Measurements from ENCODE around the gene FBN1. TPM values are rescaled to one million over a fixed set of nuclear protein-coding genes. Genes with fewer than 3 reads are reported as not detected.

Gene FBN1
- total RNA-seq, 2 donors from 2014 or later, result 0.91 to 1.6 TPM

DNA sequence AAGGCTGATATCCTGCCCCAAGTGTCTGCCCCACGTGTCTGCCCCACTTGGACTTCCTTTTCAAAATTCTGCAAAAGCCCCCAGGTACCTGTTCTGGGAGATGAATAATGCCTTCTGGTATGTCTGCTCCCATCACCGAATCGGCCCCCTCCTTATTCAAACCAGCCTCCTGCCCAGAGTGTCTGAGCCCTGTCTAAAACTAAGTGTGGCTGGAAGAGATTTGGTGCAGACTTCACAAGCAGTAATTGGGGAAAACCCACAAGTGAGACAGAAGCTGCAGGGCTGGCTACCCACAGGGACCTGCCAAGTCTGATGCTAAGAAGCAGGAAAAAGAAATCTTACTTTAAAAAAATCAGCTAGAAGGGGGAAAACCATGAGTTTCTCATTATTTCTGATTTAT lies 229.2 kb downstream of the FBN1 start:
- Mint-ChIP-seq H3K4me3 (no peak overlapping the region), H3K27ac (no peak overlapping the region)

GRCh38 chr15:48415036-48415886 lies 230.2 kb downstream of the FBN1 start:
- peaks cover 12% of the 10 kb centered on the region for H3K27me3 Mint-ChIP-seq
- no peak overlapping the region for H3K4me3 Mint-ChIP-seq
- H3K36me3 Mint-ChIP-seq (ENCODE audit: low read depth), result no peaks in the 10 kb centered on the region
- no peaks in the 10 kb centered on the region for H3K9me3 Mint-ChIP-seq
- H3K4me1 Mint-ChIP-seq, result no peaks in the 10 kb centered on the region
- no peak overlapping the region for H3K27ac Mint-ChIP-seq
- no peak for ATAC-seq (replicated peaks)

More for the DNA sequence above, 229.2 kb downstream of the FBN1 start:
- Mint-ChIP-seq H3K27me3 (peaks cover 12% of the 10 kb centered on the region), H3K9me3 (no peaks in the 10 kb centered on the region), H3K4me1 (no peaks in the 10 kb centered on the region), H3K36me3 (ENCODE audit: low read depth) (no peaks in the 10 kb centered on the region)
- ATAC-seq (replicated peaks), result no peak

GRCh38 chr15:48414015-48414414 lies 231.5 kb downstream of the FBN1 start:
- H3K4me1 Mint-ChIP-seq, result no peaks in the 10 kb centered on the region
- H3K27ac Mint-ChIP-seq, result no peak overlapping the region
- H3K4me3 Mint-ChIP-seq, result no peak overlapping the region
- no peak for ATAC-seq (replicated peaks)
- peaks cover 12% of the 10 kb centered on the region for H3K27me3 Mint-ChIP-seq
- no peaks in the 10 kb centered on the region for H3K9me3 Mint-ChIP-seq
- no peaks in the 10 kb centered on the region for H3K36me3 Mint-ChIP-seq (ENCODE audit: low read depth)

DNA sequence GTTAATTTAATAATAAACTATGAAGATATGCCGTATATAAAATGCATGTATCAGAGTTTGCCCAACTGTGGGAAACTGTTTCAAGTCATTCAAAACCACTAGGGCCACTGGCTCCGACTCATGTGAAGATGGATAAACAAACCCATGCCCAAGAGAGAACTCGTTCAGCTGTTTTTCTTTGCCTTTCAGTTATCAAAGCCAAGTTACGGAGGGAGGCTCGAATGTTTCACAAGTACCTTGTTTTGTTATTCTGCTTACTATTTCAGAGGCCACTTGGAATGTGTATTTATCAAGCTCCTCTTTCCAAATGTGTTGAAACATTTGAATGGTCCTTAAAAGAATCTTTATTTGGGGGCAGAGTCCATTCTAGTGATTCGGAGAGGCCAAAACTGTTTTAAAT lies 232.2 kb downstream of the FBN1 start:
- ATAC-seq (replicated peaks), result no peak
- no peaks in the 10 kb centered on the region for H3K9me3 Mint-ChIP-seq
- H3K27ac Mint-ChIP-seq, result no peak overlapping the region
- H3K4me1 Mint-ChIP-seq, result no peaks in the 10 kb centered on the region
- peaks cover 12% of the 10 kb centered on the region for H3K27me3 Mint-ChIP-seq
- H3K4me3 Mint-ChIP-seq, result no peak overlapping the region
- no peaks in the 10 kb centered on the region for H3K36me3 Mint-ChIP-seq (ENCODE audit: low read depth)

DNA sequence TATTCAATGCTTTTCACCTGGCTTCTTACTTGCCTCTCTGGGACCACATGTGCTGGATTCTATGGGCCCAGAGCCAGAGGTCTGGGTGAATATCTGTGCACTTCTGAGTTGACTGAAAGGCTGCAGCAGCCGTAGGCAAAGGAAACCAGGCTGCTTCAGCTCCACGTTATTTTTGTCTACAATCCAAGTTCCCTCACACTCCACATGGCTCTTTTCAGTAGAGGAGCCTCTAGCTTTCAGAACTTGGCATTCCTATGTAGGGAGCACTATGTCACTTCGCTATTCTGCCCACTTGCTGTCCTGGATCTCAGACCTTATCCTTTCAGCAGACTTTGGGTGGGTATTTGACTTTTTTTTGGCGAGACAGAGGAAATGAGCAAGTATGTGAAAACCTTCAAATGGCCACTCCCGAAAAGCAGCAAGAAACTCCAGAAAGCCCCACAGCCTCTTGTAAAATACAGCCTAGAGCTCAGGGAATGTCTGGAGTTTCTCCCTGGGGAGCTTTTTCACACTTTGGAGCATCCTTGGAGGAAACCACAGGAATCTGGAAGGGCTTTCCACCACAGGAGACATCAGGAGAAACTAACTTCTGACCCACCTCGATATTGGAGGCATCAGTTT lies 233.4 kb downstream of the FBN1 start:
- Mint-ChIP-seq H3K27me3 (peaks cover 7% of the 10 kb centered on the region), H3K9me3 (no peaks in the 10 kb centered on the region), H3K27ac (no peak overlapping the region), H3K4me1 (no peaks in the 10 kb centered on the region), H3K4me3 (no peak overlapping the region), H3K36me3 (ENCODE audit: low read depth) (no peaks in the 10 kb centered on the region)
- no peak for ATAC-seq (replicated peaks)

- Mint-ChIP-seq H3K36me3 (ENCODE audit: low read depth) (no peaks in the 10 kb centered on the region), H3K27ac (no peak overlapping the region), H3K4me1 (no peaks in the 10 kb centered on the region), H3K4me3 (no peak overlapping the region), H3K9me3 (no peaks in the 10 kb centered on the region), H3K27me3 (peaks cover 4% of the 10 kb centered on the region)
- no peak for ATAC-seq (replicated peaks)
Observed at GRCh38 chr15:48409623-48410022, 235.9 kb downstream of the FBN1 start.

DNA sequence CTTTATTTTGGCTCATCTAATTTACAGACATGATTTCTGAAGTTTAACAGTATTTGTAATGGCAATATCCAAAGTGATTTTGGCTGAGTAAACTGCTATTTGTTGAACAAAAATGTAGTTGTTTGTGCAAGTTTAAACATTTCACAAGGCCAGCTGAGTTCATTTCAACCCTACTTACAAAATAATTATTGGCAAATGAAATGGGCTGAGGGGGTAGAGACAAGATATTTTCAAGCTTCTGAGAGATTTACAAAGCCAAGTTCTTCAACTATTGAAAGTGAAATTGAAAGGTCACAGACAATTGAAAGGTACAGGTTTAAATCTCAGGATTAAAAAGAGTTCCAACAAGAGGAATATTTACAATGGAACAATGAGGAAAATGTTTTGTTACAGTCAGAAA lies 237.2 kb downstream of the FBN1 start:
- Mint-ChIP-seq H3K27me3 (peaks cover 4% of the 10 kb centered on the region), H3K4me3 (no peak overlapping the region), H3K36me3 (ENCODE audit: low read depth) (no peaks in the 10 kb centered on the region), H3K9me3 (no peaks in the 10 kb centered on the region), H3K4me1 (no peaks in the 10 kb centered on the region), H3K27ac (no peak overlapping the region)
- no peak for ATAC-seq (replicated peaks)

GRCh38 chr15:48407646-48408045 lies 237.9 kb downstream of the FBN1 start:
- Mint-ChIP-seq H3K36me3 (ENCODE audit: low read depth) (no peaks in the 10 kb centered on the region), H3K27ac (no peak overlapping the region), H3K9me3 (no peaks in the 10 kb centered on the region), H3K4me1 (no peaks in the 10 kb centered on the region), H3K27me3 (peaks cover 4% of the 10 kb centered on the region), H3K4me3 (no peak overlapping the region)
- ATAC-seq (replicated peaks), result no peak

DNA sequence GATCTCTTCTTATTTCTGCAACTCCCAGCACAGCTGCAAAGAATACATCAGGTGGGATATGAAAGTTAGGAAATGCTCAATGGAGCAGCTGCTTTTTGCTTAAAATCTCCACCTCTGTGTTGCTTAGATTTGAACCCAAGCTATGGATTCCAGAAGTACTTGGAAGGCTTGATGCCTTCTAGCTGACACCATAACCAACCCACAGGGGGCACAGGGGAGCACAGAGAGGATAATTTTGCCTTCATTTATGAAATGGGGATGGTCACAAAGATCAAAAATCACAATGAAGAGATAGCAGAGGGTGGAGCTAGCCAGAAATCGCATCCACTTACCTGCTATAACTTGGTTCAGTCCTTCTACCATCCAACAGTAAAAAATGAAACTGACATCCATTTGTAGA lies 238.6 kb downstream of the FBN1 start:
- ATAC-seq (replicated peaks), result no peak
- Mint-ChIP-seq H3K27me3 (peaks cover under 1% of the 10 kb centered on the region), H3K9me3 (no peaks in the 10 kb centered on the region), H3K4me3 (no peak overlapping the region), H3K27ac (no peak overlapping the region), H3K4me1 (no peaks in the 10 kb centered on the region), H3K36me3 (ENCODE audit: low read depth) (no peaks in the 10 kb centered on the region)

GRCh38 chr15:48406266-48406891 lies 239.1 kb downstream of the FBN1 start:
- Mint-ChIP-seq H3K9me3 (no peaks in the 10 kb centered on the region), H3K4me3 (no peak overlapping the region), H3K36me3 (ENCODE audit: low read depth) (no peaks in the 10 kb centered on the region), H3K27me3 (no peaks in the 10 kb centered on the region), H3K4me1 (no peaks in the 10 kb centered on the region), H3K27ac (no peak overlapping the region)
- no peak for ATAC-seq (replicated peaks)

GRCh38 chr15:48402427-48403177 lies 242.9 kb downstream of the FBN1 start:
- no peak overlapping the region for H3K27ac Mint-ChIP-seq
- no peaks in the 10 kb centered on the region for H3K9me3 Mint-ChIP-seq
- no peak overlapping the region for H3K4me3 Mint-ChIP-seq
- H3K36me3 Mint-ChIP-seq (ENCODE audit: low read depth), result no peaks in the 10 kb centered on the region
- no peak for ATAC-seq (replicated peaks)
- H3K4me1 Mint-ChIP-seq, result no peaks in the 10 kb centered on the region
- peaks cover 3% of the 10 kb centered on the region for H3K27me3 Mint-ChIP-seq

GRCh38 chr15:48400086-48400485 lies 245.4 kb downstream of the FBN1 start:
- H3K9me3 Mint-ChIP-seq, result no peaks in the 10 kb centered on the region
- no peak for ATAC-seq (replicated peaks)
- H3K36me3 Mint-ChIP-seq (ENCODE audit: low read depth), result no peaks in the 10 kb centered on the region
- no peaks in the 10 kb centered on the region for H3K4me1 Mint-ChIP-seq
- peaks cover 3% of the 10 kb centered on the region for H3K27me3 Mint-ChIP-seq
- no peak overlapping the region for H3K27ac Mint-ChIP-seq
- H3K4me3 Mint-ChIP-seq, result no peak overlapping the region

- H3K9me3 Mint-ChIP-seq, result no peaks in the 10 kb centered on the region
- no peak for ATAC-seq (replicated peaks)
- no peak overlapping the region for H3K4me3 Mint-ChIP-seq
- no peak overlapping the region for H3K27ac Mint-ChIP-seq
- H3K36me3 Mint-ChIP-seq (ENCODE audit: low read depth), result no peaks in the 10 kb centered on the region
- H3K4me1 Mint-ChIP-seq, result no peaks in the 10 kb centered on the region
- peaks cover 6% of the 10 kb centered on the region for H3K27me3 Mint-ChIP-seq
Observed at GRCh38 chr15:48397841-48398240, 247.7 kb downstream of the FBN1 start.

- peaks cover 14% of the 10 kb centered on the region for H3K27me3 Mint-ChIP-seq
- H3K4me3 Mint-ChIP-seq, result no peak overlapping the region
- ATAC-seq (replicated peaks), result no peak
- no peaks in the 10 kb centered on the region for H3K36me3 Mint-ChIP-seq (ENCODE audit: low read depth)
- no peaks in the 10 kb centered on the region for H3K9me3 Mint-ChIP-seq
- no peak overlapping the region for H3K27ac Mint-ChIP-seq
- no peaks in the 10 kb centered on the region for H3K4me1 Mint-ChIP-seq
Observed at GRCh38 chr15:48396020-48396419, 249.5 kb downstream of the FBN1 start.

Measured in activated T-helper 17 cell treated with anti-CD3 and anti-CD28 coated beads, Interleukin-2, amount 50 U/mL, for 72 hours (primary cell).